Mesendoderm (in vitro differentiated cells): ENCODE data around the gene FARP1.

ENCODE experiments used
- DNase-seq: peaks from one replicate; pipeline ENCODE4 v3.0.0; 2013
- H2AK5ac ChIP-seq: 2 replicates; pipeline ENCODE4 v1.6.1; 2013; ENCODE audit warnings: low read length, inconsistent platforms
- H2BK120ac ChIP-seq: 2 replicates; pipeline ENCODE4 v1.6.1; 2013; ENCODE audit warnings: low read depth, mild to moderate bottlenecking, low read length, moderate library complexity, mixed read lengths
- H2BK15ac ChIP-seq: replicated peaks from 2 replicates; pipeline ENCODE4 v1.6.1; 2013; ENCODE audit warnings: low read depth, mild to moderate bottlenecking, moderate library complexity
- H2BK5ac ChIP-seq: 2 replicates; pipeline ENCODE4 v1.6.1; 2013; ENCODE audit warnings: low read length, inconsistent platforms
- H3K18ac ChIP-seq: 2 replicates; pipeline ENCODE4 v1.6.1; 2013; ENCODE audit warnings: mild to moderate bottlenecking, low read length, mixed read lengths
- H3K23ac ChIP-seq: one replicate; pipeline ENCODE4 v1.6.1; 2013; ENCODE audit warnings: low read length
- H3K27ac ChIP-seq: 2 replicates; pipeline ENCODE4 v1.5.1; 2013; ENCODE audit warnings: low read depth, mild to moderate bottlenecking, inconsistent platforms, low read length, moderate library complexity
- H3K27me3 ChIP-seq: 2 replicates; pipeline ENCODE4 v1.6.1; 2013; ENCODE audit warnings: low read length, control low read depth, mild to moderate bottlenecking, inconsistent platforms; ENCODE audit not compliant: insufficient read depth, poor library complexity
- H3K36me3 ChIP-seq: 2 replicates; pipeline ENCODE4 v1.6.1; 2013; ENCODE audit warnings: low read length, inconsistent platforms; ENCODE audit not compliant: control insufficient read depth, insufficient read depth
- H3K4ac ChIP-seq: one replicate; pipeline ENCODE4 v1.6.1; 2013; ENCODE audit warnings: low read depth, mild to moderate bottlenecking, low read length, moderate library complexity
- H3K4me1 ChIP-seq: 2 replicates; pipeline ENCODE4 v1.6.1; 2013; ENCODE audit warnings: low read depth, low read length, inconsistent platforms; ENCODE audit not compliant: control insufficient read depth
- H3K4me2 ChIP-seq: 2 replicates; pipeline ENCODE4 v1.6.1; 2013; ENCODE audit warnings: low read length
- H3K4me3 ChIP-seq: 2 replicates; pipeline ENCODE4 v1.5.1; 2013; ENCODE audit warnings: mild to moderate bottlenecking, low read length
- H3K56ac ChIP-seq: one replicate; pipeline ENCODE4 v1.6.1; 2013; ENCODE audit warnings: low read length
- H3K79me1 ChIP-seq: 2 replicates; pipeline ENCODE4 v1.6.1; 2013; ENCODE audit warnings: low read length, inconsistent platforms
- H3K79me2 ChIP-seq: 2 replicates; pipeline ENCODE4 v1.6.1; 2013; ENCODE audit warnings: mild to moderate bottlenecking, low read length; ENCODE audit not compliant: control insufficient read depth, insufficient read depth
- H3K9ac ChIP-seq: 2 replicates; pipeline ENCODE4 v1.6.1; 2013; ENCODE audit warnings: low read length, inconsistent platforms
- H4K5ac ChIP-seq: one replicate; pipeline ENCODE4 v1.6.1; 2013; ENCODE audit warnings: low read length
- H4K8ac ChIP-seq: one replicate; pipeline ENCODE4 v1.6.1; 2013; ENCODE audit warnings: low read depth, mild to moderate bottlenecking, control low read depth, low read length, moderate library complexity
- WGBS: extraction: QIAGEN DNeasy Blood & Tissue Kit; methylation state at CpG from one replicate; pipeline ENCODE4 v1.1.7; 2013; ENCODE audit warnings: low lambda C conversion rate, missing lambda C conversion rate; ENCODE audit not compliant: insufficient coverage; ENCODE audit errors: extremely low coverage; 5-methylcytosine and 5-hydroxymethylcytosine counted together

FARP1 gene

DNA sequence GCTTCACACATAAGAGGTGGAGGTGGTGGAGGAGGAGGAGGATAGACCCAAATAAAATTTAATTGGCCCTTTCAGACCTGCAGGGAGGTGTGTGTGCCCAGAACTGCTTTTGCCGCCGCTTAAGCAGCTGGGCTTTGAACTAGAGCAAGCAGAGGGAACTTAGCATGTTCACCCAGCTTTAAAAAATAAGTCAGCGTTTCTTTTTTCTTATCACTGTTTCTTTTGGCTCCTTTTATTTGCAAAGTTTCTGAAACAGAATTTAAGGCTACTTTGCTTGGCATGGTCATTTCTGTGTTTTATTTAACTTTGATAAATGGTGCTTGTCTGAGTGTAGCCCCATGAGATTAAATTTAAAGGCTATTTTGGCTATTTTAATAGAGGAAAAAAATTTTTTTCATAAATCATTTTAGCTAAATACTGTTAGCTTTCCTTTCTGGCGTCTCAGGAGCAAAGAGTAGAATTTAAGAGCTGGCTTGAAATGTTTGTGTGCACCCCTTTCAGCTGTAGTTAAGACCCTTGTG is 77.4 kb downstream of the FARP1 start:
- Histone ChIP-seq H3K27me3 (no peaks in the 10 kb centered on the region), H3K4ac (no peak overlapping the region), H3K79me2 (peaks cover 5% of the 10 kb centered on the region), H3K4me2 (no peak overlapping the region), H3K4me3 (no peak overlapping the region), H4K5ac (no peak overlapping the region), H3K9ac (no peak overlapping the region), H2BK15ac (no peak overlapping the region), H3K56ac (no peak overlapping the region), H2BK5ac (no peak overlapping the region), H3K23ac (no peak overlapping the region), H3K27ac (no peak overlapping the region), H4K8ac (no peak overlapping the region), H2BK120ac (no peak overlapping the region), H3K18ac (no peak overlapping the region), H3K4me1 (no peaks in the 10 kb centered on the region), H2AK5ac (no peak overlapping the region), H3K79me1 (peaks cover 17% of the 10 kb centered on the region), H3K36me3 (no peaks in the 10 kb centered on the region)
- no peak for DNase-seq
- no CpG with 5 or more reads among the region's 4 CpGs for WGBS

DNA sequence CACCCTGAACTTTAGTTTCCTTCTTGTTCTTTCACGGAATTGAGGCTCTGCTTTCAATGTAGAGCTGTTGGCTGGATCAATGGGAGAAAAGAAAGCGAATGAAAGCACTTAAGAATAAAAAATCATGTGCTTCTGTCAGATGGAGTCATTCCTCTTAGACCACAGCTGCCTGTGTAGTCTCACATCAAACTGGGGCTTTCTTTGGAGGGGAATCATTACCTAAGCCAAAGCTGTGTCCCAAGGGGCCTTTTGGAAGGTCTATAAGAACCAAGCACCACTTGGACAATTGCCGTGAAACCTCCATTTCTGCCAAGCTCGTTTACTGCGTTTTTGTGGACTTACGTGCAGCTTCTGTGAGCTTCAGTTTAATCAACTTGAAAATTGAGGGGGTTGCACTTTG is 78.3 kb downstream of the FARP1 start:
- H3K4me1 ChIP-seq, result no peaks in the 10 kb centered on the region
- no peak overlapping the region for H3K56ac ChIP-seq
- no peak overlapping the region for H4K5ac ChIP-seq
- H2BK120ac ChIP-seq, result no peak overlapping the region
- H3K4ac ChIP-seq, result no peak overlapping the region
- no peak overlapping the region for H2BK5ac ChIP-seq
- H3K18ac ChIP-seq, result no peak overlapping the region
- no peak overlapping the region for H3K4me3 ChIP-seq
- peaks cover 22% of the 10 kb centered on the region for H3K79me1 ChIP-seq
- H3K27me3 ChIP-seq, result no peaks in the 10 kb centered on the region
- H3K9ac ChIP-seq, result no peak overlapping the region
- H3K23ac ChIP-seq, result no peak overlapping the region
- H3K79me2 ChIP-seq, result peaks cover 5% of the 10 kb centered on the region
- no peaks in the 10 kb centered on the region for H3K36me3 ChIP-seq
- WGBS, result no CpG with 5 or more reads among the region's 6 CpGs
- no peak for DNase-seq
- no peak overlapping the region for H2BK15ac ChIP-seq
- no peak overlapping the region for H3K4me2 ChIP-seq
- H3K27ac ChIP-seq, result no peak overlapping the region
- H2AK5ac ChIP-seq, result no peak overlapping the region
- H4K8ac ChIP-seq, result no peak overlapping the region

DNA sequence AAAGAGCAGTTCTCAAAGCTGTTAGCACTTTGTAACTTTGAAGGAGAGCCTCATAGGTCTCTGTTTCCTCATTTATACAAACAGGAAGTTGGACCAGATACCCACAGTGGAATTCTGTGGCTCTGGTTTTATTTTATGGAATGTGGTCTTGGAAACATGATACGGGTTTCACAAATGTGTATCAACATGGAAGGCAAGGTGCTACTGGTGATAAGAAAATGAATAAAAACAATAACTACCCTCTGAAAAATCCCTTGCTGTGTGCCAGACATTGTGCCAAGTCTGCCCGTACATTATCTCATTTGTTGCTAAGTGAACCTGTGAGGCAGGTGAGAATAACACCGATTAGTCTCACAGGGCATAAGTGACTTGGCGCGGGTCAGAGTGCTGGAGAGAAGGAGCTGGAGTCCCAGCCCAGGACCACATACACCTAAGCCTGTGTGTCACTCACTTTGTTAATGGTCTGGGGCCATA is 79.2 kb downstream of the FARP1 start:
- H3K36me3 ChIP-seq, result no peaks in the 10 kb centered on the region
- no peak overlapping the region for H3K27ac ChIP-seq
- WGBS, result no CpG with 5 or more reads among the region's 5 CpGs

DNA sequence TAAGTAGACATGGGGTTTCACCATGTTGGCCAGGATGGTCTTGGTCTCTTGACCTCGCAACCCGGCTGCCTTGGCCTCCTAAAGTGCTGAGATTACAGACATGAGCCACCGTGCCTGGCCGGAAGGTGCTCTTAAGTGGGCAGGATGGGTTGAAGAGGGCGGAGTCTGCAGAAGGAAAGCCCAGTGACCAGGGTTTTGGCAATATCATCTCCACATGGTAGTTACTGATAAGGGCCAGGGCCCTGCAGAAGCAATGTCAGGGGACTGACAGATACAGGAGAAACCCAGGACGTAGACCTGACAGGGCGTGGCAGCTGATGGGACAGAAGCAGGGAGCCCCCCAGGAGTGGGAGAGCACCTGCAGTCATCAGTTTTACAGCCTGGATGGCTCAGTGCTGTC is 79.9 kb downstream of the FARP1 start:
- no CpG with 5 or more reads among the region's 7 CpGs for WGBS
- no peak overlapping the region for H2BK5ac ChIP-seq
- H3K27me3 ChIP-seq, result no peaks in the 10 kb centered on the region
- H3K9ac ChIP-seq, result no peak overlapping the region
- no peak overlapping the region for H3K18ac ChIP-seq
- H4K8ac ChIP-seq, result no peak overlapping the region
- H3K23ac ChIP-seq, result no peak overlapping the region
- no peak overlapping the region for H2BK120ac ChIP-seq
- no peak overlapping the region for H2BK15ac ChIP-seq
- H3K4me2 ChIP-seq, result no peak overlapping the region
- no peak overlapping the region for H3K56ac ChIP-seq
- H3K79me2 ChIP-seq, result peaks cover 8% of the 10 kb centered on the region
- H3K4me1 ChIP-seq, result no peaks in the 10 kb centered on the region
- H3K4me3 ChIP-seq, result no peak overlapping the region
- H4K5ac ChIP-seq, result no peak overlapping the region
- H3K79me1 ChIP-seq, result peaks cover 25% of the 10 kb centered on the region
- no peak overlapping the region for H3K27ac ChIP-seq
- no peaks in the 10 kb centered on the region for H3K36me3 ChIP-seq
- no peak overlapping the region for H2AK5ac ChIP-seq
- no peak for DNase-seq
- H3K4ac ChIP-seq, result no peak overlapping the region

More for the DNA sequence above, 79.2 kb downstream of the FARP1 start:
- H3K9ac ChIP-seq, result no peak overlapping the region
- no peak overlapping the region for H2BK5ac ChIP-seq
- H3K4ac ChIP-seq, result no peak overlapping the region
- no peak overlapping the region for H2BK15ac ChIP-seq
- DNase-seq, result no peak
- no peak overlapping the region for H3K56ac ChIP-seq
- no peak overlapping the region for H3K4me2 ChIP-seq
- no peak overlapping the region for H2AK5ac ChIP-seq
- no peak overlapping the region for H2BK120ac ChIP-seq
- no peak overlapping the region for H3K4me3 ChIP-seq
- H3K4me1 ChIP-seq, result no peaks in the 10 kb centered on the region
- no peak overlapping the region for H3K18ac ChIP-seq
- no peak overlapping the region for H4K8ac ChIP-seq
- H3K23ac ChIP-seq, result no peak overlapping the region
- H3K79me2 ChIP-seq, result peaks cover 5% of the 10 kb centered on the region
- peaks cover 22% of the 10 kb centered on the region for H3K79me1 ChIP-seq
- H3K27me3 ChIP-seq, result no peaks in the 10 kb centered on the region
- no peak overlapping the region for H4K5ac ChIP-seq

DNA sequence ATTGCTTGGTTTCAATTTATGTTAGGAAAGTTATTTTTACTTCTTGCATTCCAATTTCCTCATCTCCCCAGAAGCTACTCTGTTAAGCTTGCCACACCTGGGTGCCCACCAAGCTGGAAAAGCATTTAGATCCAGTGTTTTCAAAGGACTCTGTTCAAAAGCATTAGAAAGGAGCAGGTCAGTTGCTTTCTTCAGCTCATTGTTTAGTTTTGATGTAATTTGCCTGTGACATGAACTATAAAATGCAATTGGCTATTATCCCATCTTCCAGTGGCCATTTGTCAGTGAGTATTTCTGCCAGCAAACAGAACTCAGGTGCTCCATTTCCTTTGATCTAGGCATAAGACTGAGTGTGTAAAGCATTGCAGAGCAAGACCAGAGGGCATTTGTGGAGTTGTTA is 80.8 kb downstream of the FARP1 start:
- no peak overlapping the region for H4K8ac ChIP-seq
- H2BK5ac ChIP-seq, result no peak overlapping the region
- peaks cover 19% of the 10 kb centered on the region for H3K79me1 ChIP-seq
- H3K4me2 ChIP-seq, result no peak overlapping the region
- no peak overlapping the region for H3K18ac ChIP-seq
- H3K23ac ChIP-seq, result no peak overlapping the region
- H3K9ac ChIP-seq, result no peak overlapping the region
- no peaks in the 10 kb centered on the region for H3K4me1 ChIP-seq
- no peak overlapping the region for H3K27ac ChIP-seq
- no peak overlapping the region for H3K56ac ChIP-seq
- no peaks in the 10 kb centered on the region for H3K36me3 ChIP-seq
- H4K5ac ChIP-seq, result no peak overlapping the region
- H3K4ac ChIP-seq, result no peak overlapping the region
- H3K4me3 ChIP-seq, result no peak overlapping the region
- no peaks in the 10 kb centered on the region for H3K27me3 ChIP-seq
- H2AK5ac ChIP-seq, result no peak overlapping the region
- H2BK15ac ChIP-seq, result no peak overlapping the region
- no peak for DNase-seq
- H2BK120ac ChIP-seq, result no peak overlapping the region
- H3K79me2 ChIP-seq, result peaks cover 8% of the 10 kb centered on the region

DNA sequence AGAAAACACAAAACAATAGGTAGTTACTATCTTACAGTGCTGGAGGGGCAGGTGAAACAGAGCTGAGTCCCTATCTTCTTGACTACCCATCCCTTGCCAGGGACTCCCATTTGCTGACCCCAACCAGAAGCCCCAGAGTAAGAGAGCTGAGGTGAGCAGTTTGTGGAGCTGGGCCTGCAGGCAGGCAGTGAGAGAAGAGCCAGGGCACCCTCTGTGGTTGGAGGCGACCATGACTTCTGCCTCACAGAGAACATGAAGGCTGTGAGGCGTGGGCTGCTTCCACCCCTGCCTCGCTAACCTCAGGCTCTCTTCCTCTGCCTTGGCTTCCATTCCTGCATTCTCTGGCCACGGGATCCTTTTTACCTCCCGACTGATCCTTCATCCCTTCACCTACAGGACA is 81.7 kb downstream of the FARP1 start:
- no peak overlapping the region for H2BK120ac ChIP-seq
- H2BK15ac ChIP-seq, result no peak overlapping the region
- H2BK5ac ChIP-seq, result no peak overlapping the region
- H3K23ac ChIP-seq, result no peak overlapping the region
- no peak for DNase-seq
- no peak overlapping the region for H3K4me3 ChIP-seq
- no peaks in the 10 kb centered on the region for H3K36me3 ChIP-seq
- no peak overlapping the region for H3K56ac ChIP-seq
- no peak overlapping the region for H3K4me2 ChIP-seq
- no peak overlapping the region for H3K27ac ChIP-seq
- peaks cover 6% of the 10 kb centered on the region for H3K79me2 ChIP-seq
- whole genome bisulfite sequencing, result no CpG with 5 or more reads among the region's 5 CpGs
- peaks cover 17% of the 10 kb centered on the region for H3K79me1 ChIP-seq
- H3K9ac ChIP-seq, result no peak overlapping the region
- H4K8ac ChIP-seq, result no peak overlapping the region
- H2AK5ac ChIP-seq, result no peak overlapping the region
- H3K18ac ChIP-seq, result no peak overlapping the region
- no peaks in the 10 kb centered on the region for H3K4me1 ChIP-seq
- H4K5ac ChIP-seq, result no peak overlapping the region
- H3K4ac ChIP-seq, result no peak overlapping the region
- H3K27me3 ChIP-seq, result no peaks in the 10 kb centered on the region
